Smooth muscle cell (in vitro differentiated cells): ENCODE data around the gene LMO1. TPM values are rescaled to one million over a fixed set of nuclear protein-coding genes. Genes with fewer than 3 reads are reported as not detected.

Experiments
- DNase-seq: peaks from one replicate; lab custom pipeline; 2025; ENCODE audit not compliant: unreplicated experiment; lab: John Stamatoyannopoulos, UW
- H2AFZ ChIP-seq: fragments of 200-600 bp; sonication (generic); 2 replicates; pipeline ENCODE4 v1.6.0; 2016; ENCODE audit warnings: antibody characterized with exemption, low read depth, mild to moderate bottlenecking
- H3F3A ChIP-seq: fragments of 200-600 bp; sonication (generic); 2 replicates; pipeline ENCODE4 v1.6.0; 2017; ENCODE audit warnings: antibody characterized with exemption, low read depth
- H3K27ac ChIP-seq: fragments of 200-600 bp; sonication (generic); 2 replicates; pipeline ENCODE4 v1.5.1; 2016; ENCODE audit warnings: low read depth, mild to moderate bottlenecking
- H3K27me3 ChIP-seq: fragments of 200-600 bp; sonication (generic); 2 replicates; pipeline ENCODE4 v1.6.1; 2016; ENCODE audit warnings: low read depth, mild to moderate bottlenecking
- H3K36me3 ChIP-seq: fragments of 200-600 bp; sonication (generic); 2 replicates; pipeline ENCODE4 v1.5.1; 2016; ENCODE audit warnings: low read depth
- H3K4me1 ChIP-seq: fragments of 200-600 bp; sonication (generic); 2 replicates; pipeline ENCODE4 v1.5.1; 2016; ENCODE audit warnings: low read depth
- H3K4me2 ChIP-seq: fragments of 200-600 bp; sonication (generic); 2 replicates; pipeline ENCODE4 v1.6.0; 2016; ENCODE audit warnings: mild to moderate bottlenecking
- H3K4me3 ChIP-seq: fragments of 200-600 bp; sonication (generic); 2 replicates; pipeline ENCODE4 v1.5.1; 2016; ENCODE audit warnings: mild to moderate bottlenecking
- H3K79me2 ChIP-seq: fragments of 200-600 bp; sonication (generic); 2 replicates; pipeline ENCODE4 v1.6.0; 2016; ENCODE audit warnings: low read depth, mild to moderate bottlenecking
- H3K9ac ChIP-seq: fragments of 200-600 bp; sonication (generic); 2 replicates; pipeline ENCODE4 v1.6.0; 2016; ENCODE audit warnings: low read depth
- H3K9me3 ChIP-seq: fragments of 200-600 bp; sonication (generic); replicated peaks from 2 replicates; pipeline ENCODE4 v1.5.1; 2016; ENCODE audit warnings: low read depth
- H4K20me1 ChIP-seq: fragments of 200-600 bp; sonication (generic); 2 replicates; pipeline ENCODE4 v1.6.0; 2016; ENCODE audit warnings: low read depth
- CTCF ChIP-seq: fragments of 200-600 bp; sonication (generic); IDR thresholded peaks from 2 replicates; pipeline ENCODE4 v1.5.1; 2017; ENCODE audit warnings: borderline replicate concordance, mild to moderate bottlenecking, antibody characterized with exemption; ENCODE audit not compliant: insufficient read depth, poor library complexity, severe bottlenecking
- WGBS: methylation state at CpG from one replicate; pipeline ENCODE4 v1.1.7; 2016; ENCODE audit warnings: low lambda C conversion rate; 5-methylcytosine and 5-hydroxymethylcytosine counted together
- polyA plus RNA-seq: library from polyadenylated mRNA; unstranded; fragments of >200 nt; fragmentation: Nextera tagmentation; extraction: Ambion mirVana; gene quantifications from 2 replicates; pipeline ENCODE4 v1.2.1, GENCODE V29; 2016
- total RNA-seq: library from RNA; depleted of rRNA; stranded (reverse); fragments of >200 nt; gene quantifications from 2 replicates; pipeline ENCODE4 v1.2.3, GENCODE V29; 2014

The LMO1 gene
- total and polyA plus RNA-seq, 2 experiments from 2014 or later, result 1.1 to 1.6 TPM

DNA sequence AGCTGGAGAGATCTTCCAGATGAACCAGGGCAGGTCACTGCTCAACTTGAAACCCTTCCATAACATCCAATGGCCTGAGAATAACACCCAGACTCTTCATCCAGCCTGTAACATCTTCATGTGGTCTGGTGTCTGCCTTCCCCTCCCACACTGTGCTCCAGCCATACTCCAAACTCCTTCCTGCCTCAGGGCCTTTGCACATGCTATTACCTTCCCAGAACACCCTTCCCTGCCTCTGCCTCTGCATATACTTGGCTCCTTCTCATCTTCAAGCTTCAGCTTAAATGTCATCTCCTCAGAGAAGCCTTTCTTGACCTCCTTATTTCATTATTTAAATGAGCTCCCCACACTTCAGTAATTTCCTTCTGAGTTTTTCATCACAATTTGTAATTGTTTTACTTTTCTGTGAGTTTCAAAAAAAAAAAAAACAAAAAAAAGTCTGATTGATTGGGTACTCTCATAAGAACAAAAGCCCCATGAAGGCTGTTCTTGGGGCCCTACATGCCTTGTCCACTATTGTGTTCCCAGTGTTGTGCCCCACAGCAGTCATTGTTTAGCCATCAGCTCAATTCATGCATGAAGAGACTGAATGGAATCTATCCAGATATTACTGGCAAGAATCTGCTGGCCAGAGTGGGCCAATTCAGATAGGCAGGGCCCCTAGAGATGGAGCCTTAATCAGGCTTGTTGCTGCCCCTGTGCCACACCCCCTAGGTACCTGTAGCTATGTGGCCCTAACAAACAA, 22.1 kb downstream of the LMO1 start:
- no peak for DNase-seq
- H2AFZ ChIP-seq, result no peak overlapping the region
- no peaks in the 10 kb centered on the region for H3K79me2 ChIP-seq
- no peak overlapping the region for H3K9ac ChIP-seq
- H3K9me3 ChIP-seq, result no peaks in the 10 kb centered on the region
- no peaks in the 10 kb centered on the region for H4K20me1 ChIP-seq
- H3K36me3 ChIP-seq, result no peaks in the 10 kb centered on the region
- no peaks in the 10 kb centered on the region for H3K27me3 ChIP-seq
- H3K4me3 ChIP-seq, result no peak overlapping the region
- H3K27ac ChIP-seq, result no peak overlapping the region
- TF ChIP-seq CTCF, result no peak
- no peaks in the 10 kb centered on the region for H3F3A ChIP-seq
- no peak overlapping the region for H3K4me2 ChIP-seq
- peaks cover 17% of the 10 kb centered on the region for H3K4me1 ChIP-seq

DNA sequence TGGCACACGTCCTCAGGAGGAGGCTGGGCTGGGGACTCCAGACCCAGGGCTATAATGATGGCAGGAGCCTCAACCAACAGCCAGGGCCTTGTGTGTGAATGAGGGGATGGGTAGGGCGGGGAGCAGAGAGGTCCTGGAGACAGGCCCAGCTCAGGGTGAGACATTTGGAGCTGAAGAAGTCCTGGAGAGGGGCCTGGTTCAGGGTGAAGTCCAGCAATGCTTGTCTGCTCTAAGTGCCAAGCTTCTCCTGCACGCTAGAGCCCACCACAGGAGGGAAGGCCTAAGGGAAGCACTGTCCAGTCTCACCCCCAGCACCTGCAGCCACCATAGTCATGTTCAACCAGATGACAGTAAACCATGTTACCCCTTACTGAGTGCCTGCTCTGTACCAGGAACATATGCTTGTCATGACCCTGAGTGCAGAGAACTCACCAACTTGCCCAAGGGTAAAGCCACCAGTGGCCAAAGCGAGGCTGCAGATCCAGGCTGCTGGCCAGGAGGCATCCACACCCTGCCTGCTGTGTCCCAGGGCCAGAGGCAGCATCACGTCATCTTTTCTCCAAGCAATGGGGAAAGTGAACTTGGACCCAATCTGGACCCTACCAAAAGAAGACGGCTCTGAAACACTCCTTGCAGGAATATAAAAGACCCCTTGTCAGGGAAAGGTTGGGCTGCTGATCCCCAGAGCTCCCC, 24.0 kb downstream of the LMO1 start:
- Histone ChIP-seq H3K4me1 (peaks cover 17% of the 10 kb centered on the region), H3K27me3 (no peaks in the 10 kb centered on the region), H3K4me3 (no peak overlapping the region), H2AFZ (no peak overlapping the region), H3K4me2 (no peak overlapping the region), H3K9ac (no peak overlapping the region), H3K9me3 (no peaks in the 10 kb centered on the region), H3K79me2 (no peaks in the 10 kb centered on the region), H3K36me3 (no peaks in the 10 kb centered on the region), H3F3A (no peaks in the 10 kb centered on the region), H4K20me1 (no peaks in the 10 kb centered on the region), H3K27ac (no peak overlapping the region)
- no peak for TF ChIP-seq CTCF
- DNase-seq, result no peak
- 93% methylated on average over 6 of the region's 6 CpGs for WGBS

GRCh38 chr11:8239040-8239439, 24.6 kb downstream of the LMO1 start:
- peaks cover 17% of the 10 kb centered on the region for H3K4me1 ChIP-seq
- H4K20me1 ChIP-seq, result no peaks in the 10 kb centered on the region
- no peak overlapping the region for H3K9ac ChIP-seq
- no peak overlapping the region for H2AFZ ChIP-seq
- no peak overlapping the region for H3K4me2 ChIP-seq
- H3K36me3 ChIP-seq, result no peaks in the 10 kb centered on the region
- no peak overlapping the region for H3K27ac ChIP-seq
- no peaks in the 10 kb centered on the region for H3F3A ChIP-seq
- 81% methylated on average over 4 of the region's 4 CpGs for WGBS
- H3K79me2 ChIP-seq, result no peaks in the 10 kb centered on the region
- H3K9me3 ChIP-seq, result no peaks in the 10 kb centered on the region
- TF ChIP-seq CTCF, result no peak
- no peaks in the 10 kb centered on the region for H3K27me3 ChIP-seq
- no peak overlapping the region for H3K4me3 ChIP-seq
- no peak for DNase-seq
